Measurements from ENCODE around the gene LAMA5. TPM values are rescaled to one million over a fixed set of nuclear protein-coding genes. Genes with fewer than 3 reads are reported as not detected.
A peak's percentile ranks its signal among the peaks of the same experiment; 100 is the strongest.

The LAMA5 gene
- total and polyA plus RNA-seq, 2 experiments from 2014 or later, result 201 to 298 TPM

- Mint-ChIP-seq H3K9me3 (peaks cover 6% of the 10 kb centered on the region; the same call in 2 of the 3 replicates), H3K4me1 (peaks cover 19% of the 10 kb centered on the region), H3K27me3 (ENCODE audit: insufficient read depth, low read depth, poor library complexity) (peaks cover 23% of the 10 kb centered on the region), H3K27ac (peak overlapping the region; percentile 67), H3K36me3 (ENCODE audit: low read depth) (peaks cover 57% of the 10 kb centered on the region), H3K4me3 (peak overlapping the region; percentile 54)
- H3K79me2 ChIP-seq (replicated peaks; ENCODE audit: insufficient read depth), result peaks cover 32% of the 10 kb centered on the region
- H3K9me2 ChIP-seq (ENCODE audit: insufficient read depth), result no peaks in the 10 kb centered on the region
- H3K27me3 ChIP-seq (ENCODE audit: insufficient read depth), result no peaks in the 10 kb centered on the region
- H4K20me1 ChIP-seq (replicated peaks; ENCODE audit: insufficient read depth), result peaks cover 16% of the 10 kb centered on the region
- H3F3A ChIP-seq (replicated peaks; ENCODE audit: low read depth), result peaks cover 58% of the 10 kb centered on the region
- H2AFZ ChIP-seq, result no peak overlapping the region
- ATAC-seq, result no peak
- H3K36me3 ChIP-seq (ENCODE audit: insufficient read depth), result peaks cover 21% of the 10 kb centered on the region; the same call in 1 of the 2 replicates
- no peak overlapping the region for H3K4me3 ChIP-seq
- H3K4me1 ChIP-seq (ENCODE audit: insufficient read depth), result peaks cover 14% of the 10 kb centered on the region; the same call in 1 of the 2 replicates
- no peak for TF ChIP-seq EZH2 (IDR thresholded peaks at IDR 0.05; ENCODE audit: low read depth, unreplicated experiment)
- no peak for TF ChIP-seq CREB1 (CRISPR knock-in tag; IDR thresholded peaks at IDR 0.05; ENCODE audit: low read depth)
- TF ChIP-seq, protein P1, sequence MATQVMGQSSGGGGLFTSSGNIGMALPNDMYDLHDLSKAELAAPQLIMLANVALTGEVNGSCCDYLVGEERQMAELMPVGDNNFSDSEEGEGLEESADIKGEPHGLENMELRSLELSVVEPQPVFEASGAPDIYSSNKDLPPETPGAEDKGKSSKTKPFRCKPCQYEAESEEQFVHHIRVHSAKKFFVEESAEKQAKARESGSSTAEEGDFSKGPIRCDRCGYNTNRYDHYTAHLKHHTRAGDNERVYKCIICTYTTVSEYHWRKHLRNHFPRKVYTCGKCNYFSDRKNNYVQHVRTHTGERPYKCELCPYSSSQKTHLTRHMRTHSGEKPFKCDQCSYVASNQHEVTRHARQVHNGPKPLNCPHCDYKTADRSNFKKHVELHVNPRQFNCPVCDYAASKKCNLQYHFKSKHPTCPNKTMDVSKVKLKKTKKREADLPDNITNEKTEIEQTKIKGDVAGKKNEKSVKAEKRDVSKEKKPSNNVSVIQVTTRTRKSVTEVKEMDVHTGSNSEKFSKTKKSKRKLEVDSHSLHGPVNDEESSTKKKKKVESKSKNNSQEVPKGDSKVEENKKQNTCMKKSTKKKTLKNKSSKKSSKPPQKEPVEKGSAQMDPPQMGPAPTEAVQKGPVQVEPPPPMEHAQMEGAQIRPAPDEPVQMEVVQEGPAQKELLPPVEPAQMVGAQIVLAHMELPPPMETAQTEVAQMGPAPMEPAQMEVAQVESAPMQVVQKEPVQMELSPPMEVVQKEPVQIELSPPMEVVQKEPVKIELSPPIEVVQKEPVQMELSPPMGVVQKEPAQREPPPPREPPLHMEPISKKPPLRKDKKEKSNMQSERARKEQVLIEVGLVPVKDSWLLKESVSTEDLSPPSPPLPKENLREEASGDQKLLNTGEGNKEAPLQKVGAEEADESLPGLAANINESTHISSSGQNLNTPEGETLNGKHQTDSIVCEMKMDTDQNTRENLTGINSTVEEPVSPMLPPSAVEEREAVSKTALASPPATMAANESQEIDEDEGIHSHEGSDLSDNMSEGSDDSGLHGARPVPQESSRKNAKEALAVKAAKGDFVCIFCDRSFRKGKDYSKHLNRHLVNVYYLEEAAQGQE (IDR thresholded peaks at IDR 0.05; ENCODE audit: unreplicated experiment), result no peak
- TF ChIP-seq STAT1 (IDR thresholded peaks at IDR 0.05; ENCODE audit: unreplicated experiment), result no peak
- peak overlapping the region; percentile 84 for H3K27ac ChIP-seq (ENCODE audit: low read depth)
- DNase-seq (ENCODE audit: low spot score), result no peak
- H3K4me2 ChIP-seq, result no peak overlapping the region
These were observed 61.2 kb downstream of the LAMA5 start for GRCh38 chr20:62305765-62306413.

- Mint-ChIP-seq H3K27me3 (ENCODE audit: insufficient read depth, low read depth, poor library complexity) (peaks cover 23% of the 10 kb centered on the region), H3K9me3 (peaks cover 6% of the 10 kb centered on the region; the same call in 2 of the 3 replicates), H3K4me1 (peaks cover 19% of the 10 kb centered on the region), H3K4me3 (peak overlapping the region; percentile 95), H3K36me3 (ENCODE audit: low read depth) (peaks cover 57% of the 10 kb centered on the region), H3K27ac (peak overlapping the region; percentile 67; the same call in 1 of the 2 replicates)
- no peaks in the 10 kb centered on the region for H3K9me2 ChIP-seq (ENCODE audit: insufficient read depth)
- H3K4me2 ChIP-seq, result peak overlapping the region; percentile 96; the same call in 1 of the 2 replicates
- TF ChIP-seq STAT1 (IDR thresholded peaks at IDR 0.05; ENCODE audit: unreplicated experiment), result no peak
- TF ChIP-seq EZH2 (IDR thresholded peaks at IDR 0.05; ENCODE audit: low read depth, unreplicated experiment), result no peak
- no peak for TF ChIP-seq NANOG (IDR thresholded peaks at IDR 0.05; ENCODE audit: borderline replicate concordance)
- no peak; the same call in 1 of the 2 replicates for TF ChIP-seq POLR2AphosphoS5 (IDR thresholded peaks at IDR 0.05; ENCODE audit: low read depth)
- TF ChIP-seq ZNF114 (CRISPR knock-in tag; IDR thresholded peaks at IDR 0.05), result no peak
- no peak for TF ChIP-seq EZH2phosphoT487 (IDR thresholded peaks at IDR 0.05; ENCODE audit: unreplicated experiment)
- TF ChIP-seq, protein P1 (IDR thresholded peaks at IDR 0.05; ENCODE audit: unreplicated experiment), result no peak
- TF ChIP-seq, protein P2, sequence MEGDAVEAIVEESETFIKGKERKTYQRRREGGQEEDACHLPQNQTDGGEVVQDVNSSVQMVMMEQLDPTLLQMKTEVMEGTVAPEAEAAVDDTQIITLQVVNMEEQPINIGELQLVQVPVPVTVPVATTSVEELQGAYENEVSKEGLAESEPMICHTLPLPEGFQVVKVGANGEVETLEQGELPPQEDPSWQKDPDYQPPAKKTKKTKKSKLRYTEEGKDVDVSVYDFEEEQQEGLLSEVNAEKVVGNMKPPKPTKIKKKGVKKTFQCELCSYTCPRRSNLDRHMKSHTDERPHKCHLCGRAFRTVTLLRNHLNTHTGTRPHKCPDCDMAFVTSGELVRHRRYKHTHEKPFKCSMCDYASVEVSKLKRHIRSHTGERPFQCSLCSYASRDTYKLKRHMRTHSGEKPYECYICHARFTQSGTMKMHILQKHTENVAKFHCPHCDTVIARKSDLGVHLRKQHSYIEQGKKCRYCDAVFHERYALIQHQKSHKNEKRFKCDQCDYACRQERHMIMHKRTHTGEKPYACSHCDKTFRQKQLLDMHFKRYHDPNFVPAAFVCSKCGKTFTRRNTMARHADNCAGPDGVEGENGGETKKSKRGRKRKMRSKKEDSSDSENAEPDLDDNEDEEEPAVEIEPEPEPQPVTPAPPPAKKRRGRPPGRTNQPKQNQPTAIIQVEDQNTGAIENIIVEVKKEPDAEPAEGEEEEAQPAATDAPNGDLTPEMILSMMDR (conservative IDR thresholded peaks at IDR 0.05; ENCODE audit: low read depth in 2 of 2), result no peak
- TF ChIP-seq CREB1 (CRISPR knock-in tag; IDR thresholded peaks at IDR 0.05; ENCODE audit: low read depth), result no peak
- TF ChIP-seq JUNB (IDR thresholded peaks at IDR 0.05; ENCODE audit: unreplicated experiment), result no peak
- no peak overlapping the region for H2AFZ ChIP-seq
- H3K4me3 ChIP-seq, result peak overlapping the region; percentile 94; the same call in 1 of the 2 replicates
- H3K27me3 ChIP-seq (ENCODE audit: insufficient read depth), result no peaks in the 10 kb centered on the region
- peaks cover 14% of the 10 kb centered on the region; the same call in 1 of the 2 replicates for H3K4me1 ChIP-seq (ENCODE audit: insufficient read depth)
- peaks cover 21% of the 10 kb centered on the region; the same call in 1 of the 2 replicates for H3K36me3 ChIP-seq (ENCODE audit: insufficient read depth)
- DNase-seq (ENCODE audit: low spot score) (no peak), ATAC-seq (no peak)
- H3F3A ChIP-seq (replicated peaks; ENCODE audit: low read depth), result peaks cover 58% of the 10 kb centered on the region
- H4K20me1 ChIP-seq (replicated peaks; ENCODE audit: insufficient read depth), result peaks cover 16% of the 10 kb centered on the region
- peak overlapping the region; percentile 84 for H3K27ac ChIP-seq (ENCODE audit: low read depth)
- peaks cover 32% of the 10 kb centered on the region for H3K79me2 ChIP-seq (replicated peaks; ENCODE audit: insufficient read depth)
These were observed 61.9 kb downstream of the LAMA5 start for GRCh38 chr20:62305149-62305764.

Data from GM23338 (cell line).